Measurements from ENCODE around the gene RBM27.
"Not testable (repeated sequence)": the region's sequence is repeated elsewhere in the genome, so short reads cannot be mapped to it uniquely, and the experiment has no call there.

The RBM27 gene

DNA sequence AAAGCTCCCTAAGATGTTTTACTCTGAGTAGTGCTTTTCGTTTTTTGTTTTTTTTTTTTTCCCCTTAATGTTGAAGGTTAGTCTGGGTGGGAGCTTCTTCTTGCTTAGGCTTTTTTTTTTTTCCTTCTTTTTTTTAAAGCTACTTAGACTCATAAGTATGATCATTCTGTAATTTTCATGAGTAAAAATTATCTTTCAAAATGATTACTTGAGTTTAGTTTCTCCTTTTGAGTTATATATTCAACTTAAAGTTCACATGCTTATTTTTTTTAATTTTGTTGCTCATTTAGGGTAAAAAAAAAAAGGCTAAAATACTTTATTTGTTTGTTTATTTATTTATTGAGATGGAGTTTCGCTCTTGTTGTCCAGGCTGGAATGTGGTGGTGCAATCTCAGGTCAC, 2.9 kb downstream of the RBM27 start:
- no peak for DNase-seq

GRCh38 chr5:146208916-146209522, 5.6 kb downstream of the RBM27 start:
- DNase-seq = no peak

DNA sequence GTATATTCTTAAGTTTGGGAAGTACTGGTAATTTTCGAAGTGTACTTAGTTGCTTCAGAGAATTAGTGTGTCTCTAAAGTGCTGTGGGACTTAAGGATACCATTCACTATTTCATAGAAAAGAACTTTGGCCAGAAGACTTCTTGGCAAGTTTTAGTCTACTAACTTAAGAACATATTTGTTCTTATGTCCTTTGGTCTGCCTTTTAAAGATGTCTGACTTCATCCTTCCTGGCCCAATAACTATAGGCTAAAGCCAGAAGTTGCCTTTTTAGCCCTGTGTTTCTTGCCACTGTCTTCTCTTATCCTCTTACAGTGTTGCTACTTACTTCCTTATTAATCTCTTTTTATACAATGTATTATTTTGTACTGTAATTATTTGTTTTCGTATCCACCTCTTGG, 6.3 kb downstream of the RBM27 start:
- no peak for DNase-seq

GRCh38 chr5:146210810-146211209, 7.4 kb downstream of the RBM27 start:
- not testable (repeated sequence) for DNase-seq

- DNase-seq = no peak
Observed at GRCh38 chr5:146213210-146213826, 9.9 kb downstream of the RBM27 start.

GRCh38 chr5:146214881-146215280, 11.5 kb downstream of the RBM27 start:
- not testable (repeated sequence) for DNase-seq

DNA sequence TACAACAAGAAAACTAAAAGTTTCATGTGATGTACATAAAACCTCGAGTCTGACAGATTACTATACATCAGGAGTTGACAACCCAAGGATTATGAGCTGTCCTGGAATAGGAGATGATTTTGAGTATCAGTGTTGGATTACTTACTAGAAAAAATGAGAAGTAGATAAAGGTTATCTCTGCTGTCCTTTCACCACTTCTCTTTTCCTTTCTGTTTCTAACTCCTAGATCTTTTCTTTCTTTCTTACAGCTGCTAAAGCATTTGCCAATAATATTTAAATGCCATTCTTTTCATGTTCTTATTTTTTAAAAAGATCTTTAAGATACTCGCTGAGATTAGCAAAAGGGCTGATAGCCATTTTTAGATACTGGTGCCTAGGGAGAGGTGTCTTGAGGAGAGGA, 14.8 kb downstream of the RBM27 start:
- DNase-seq = no peak

- no peak for DNase-seq
Observed at GRCh38 chr5:146219243-146219642, 15.8 kb downstream of the RBM27 start.

DNA sequence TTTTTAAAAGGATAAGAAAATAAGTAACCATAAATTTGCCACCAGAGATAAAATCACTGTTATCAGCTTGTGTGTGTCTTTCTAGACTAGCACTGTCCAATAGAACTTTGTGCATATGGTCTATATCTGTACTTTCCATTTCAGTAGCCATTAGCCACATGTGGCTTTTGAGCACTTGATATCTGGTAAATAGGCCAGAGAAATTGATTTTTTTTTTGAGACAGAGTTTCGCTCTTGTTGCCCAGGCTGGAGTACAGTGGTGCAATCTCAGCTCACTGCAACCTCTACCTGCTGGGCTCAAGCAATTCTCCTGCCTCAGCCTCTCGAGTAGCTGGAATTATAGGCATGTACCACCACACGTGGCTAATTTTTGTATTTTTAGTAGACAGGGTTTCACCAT, 17.8 kb downstream of the RBM27 start:
- DNase-seq = no peak

GRCh38 chr5:146222005-146222404, 18.6 kb downstream of the RBM27 start:
- no peak for DNase-seq

- DNase-seq = no peak
Observed at GRCh38 chr5:146223179-146223578, 19.8 kb downstream of the RBM27 start.

GRCh38 chr5:146229222-146229621, 25.8 kb downstream of the RBM27 start:
- DNase-seq = no peak

DNA sequence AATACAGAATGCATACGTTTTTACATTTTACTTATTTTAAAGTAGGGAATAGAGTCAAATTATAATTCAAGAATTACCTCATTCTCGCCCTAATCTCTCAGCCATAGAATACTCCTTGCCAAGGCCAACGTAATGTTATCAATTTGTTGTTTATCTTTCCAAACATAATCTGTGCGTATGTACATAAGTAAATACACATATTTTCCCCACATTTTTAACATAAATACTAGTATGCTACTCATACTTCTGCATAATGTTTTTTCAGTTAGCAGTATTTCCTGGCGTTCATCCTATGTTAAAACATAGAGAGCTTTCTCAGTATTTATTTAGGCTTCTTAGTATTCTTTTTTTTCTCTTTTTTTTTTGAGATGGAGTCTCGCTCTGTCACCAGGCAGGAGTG, 28.8 kb downstream of the RBM27 start:
- DNase-seq = no peak

- DNase-seq = no peak
Observed at GRCh38 chr5:146233441-146233840, 30.0 kb downstream of the RBM27 start.

- DNase-seq = no peak
Observed at GRCh38 chr5:146238973-146239372, 35.6 kb downstream of the RBM27 start.

GRCh38 chr5:146240951-146241350, 37.5 kb downstream of the RBM27 start:
- DNase-seq = no peak

DNA sequence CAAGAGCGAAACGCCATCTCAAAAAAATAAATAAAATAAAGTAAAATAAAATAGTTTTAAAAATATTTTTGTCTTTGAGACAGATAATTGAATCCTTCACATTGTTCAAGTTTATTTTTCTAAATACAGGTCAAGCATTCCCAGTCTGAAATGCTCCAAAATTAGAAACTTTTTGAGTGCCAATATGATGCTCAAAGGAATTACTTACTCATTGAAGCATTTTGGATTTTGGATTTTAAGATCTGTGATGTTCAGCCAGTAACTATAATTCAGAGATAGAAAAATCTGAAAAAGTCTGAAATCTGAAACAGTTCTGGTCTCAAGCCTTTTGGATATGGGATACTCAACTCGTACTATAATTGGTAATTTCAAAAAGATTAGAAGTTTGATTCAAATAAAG, 39.8 kb downstream of the RBM27 start:
- no peak for DNase-seq

GRCh38 chr5:146248561-146248960, 45.2 kb downstream of the RBM27 start:
- DNase-seq = no peak

- DNase-seq = no peak
Observed at GRCh38 chr5:146249801-146250200, 46.4 kb downstream of the RBM27 start.

All from NK-92 treated with Interleukin-12 subunit alpha and Interleukin-12 subunit beta, amount 100 ng/mL, for 24 hours (cell line).